ENCODE data around the gene CA12. TPM values are rescaled to one million over a fixed set of nuclear protein-coding genes. Genes with fewer than 3 reads are reported as not detected.

CA12 gene
- total RNA-seq, 1 experiment from 2014 or later, result 19.8 TPM

DNA sequence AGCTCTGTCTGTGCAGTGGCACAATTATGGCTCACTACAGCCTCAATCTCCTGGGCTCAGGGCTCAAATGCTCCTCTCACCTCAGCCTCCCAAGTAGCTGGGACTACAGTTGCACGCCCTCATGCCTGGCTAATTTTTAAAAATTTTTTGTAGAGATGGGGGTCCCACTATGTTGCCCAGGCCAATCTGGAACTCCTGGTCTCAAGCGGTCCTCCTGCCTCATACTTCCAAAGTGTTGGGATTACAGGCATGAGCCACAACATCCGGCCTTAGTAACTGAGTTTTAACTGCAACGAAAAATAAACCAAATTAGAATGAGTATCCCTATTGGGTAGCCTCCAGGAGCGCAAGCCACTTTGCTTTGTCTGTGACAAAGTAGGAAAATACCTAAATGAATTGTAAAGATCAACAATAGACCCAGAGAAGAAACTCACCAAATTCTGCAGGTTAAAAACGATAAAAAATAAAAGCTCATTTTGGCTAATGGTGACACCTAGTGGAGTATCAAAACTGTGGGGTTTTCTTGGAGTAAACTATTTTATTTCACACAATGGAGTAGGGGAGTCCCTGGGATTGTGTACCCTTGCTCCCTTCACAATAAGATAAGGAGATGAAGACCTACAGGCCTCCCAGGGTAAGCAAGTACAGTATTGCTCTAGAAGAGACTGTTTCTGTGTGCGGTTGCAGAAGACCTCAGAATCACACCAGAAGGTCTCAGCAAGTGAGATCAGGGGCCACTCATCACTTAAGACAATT, 21.0 kb upstream of the CA12 start:
- H3K27ac ChIP-seq (ENCODE audit: low read length), result no peak overlapping the region
- peak overlapping the region; percentile 41; the same call in 1 of the 2 replicates for H2AFZ ChIP-seq (ENCODE audit: low read length)
- H3K79me2 ChIP-seq (ENCODE audit: low read length), result no peaks in the 10 kb centered on the region
- 0 out of 2 replicates have a peak, but pooled peaks cover 3% of the 10 kb centered on the region for H3K4me1 ChIP-seq (ENCODE audit: insufficient read depth, low read length)
- H4K20me1 ChIP-seq (ENCODE audit: low read length), result no peaks in the 10 kb centered on the region
- H3K36me3 ChIP-seq (ENCODE audit: low read depth, low read length), result no peaks in the 10 kb centered on the region
- ATAC-seq, result peak; percentile 66
- no peaks in the 10 kb centered on the region for H3F3A ChIP-seq (ENCODE audit: low read length, unreplicated experiment)
- POLR2A ChIA-PET (ENCODE audit: unreplicated experiment), result interaction anchor here (0.6 kb wide), 1 partner anchor 99 kb away, joined by 4 read pairs; no protein-coding TSS in a partner anchor
- no peak overlapping the region for H3K9ac ChIP-seq (ENCODE audit: low read length)
- H3K9me3 ChIP-seq (ENCODE audit: low read length), result no peaks in the 10 kb centered on the region
- no peak overlapping the region for H3K4me2 ChIP-seq (ENCODE audit: low read length)
- peak; percentile 70 for DNase-seq
- TF ChIP-seq, protein P1, sequence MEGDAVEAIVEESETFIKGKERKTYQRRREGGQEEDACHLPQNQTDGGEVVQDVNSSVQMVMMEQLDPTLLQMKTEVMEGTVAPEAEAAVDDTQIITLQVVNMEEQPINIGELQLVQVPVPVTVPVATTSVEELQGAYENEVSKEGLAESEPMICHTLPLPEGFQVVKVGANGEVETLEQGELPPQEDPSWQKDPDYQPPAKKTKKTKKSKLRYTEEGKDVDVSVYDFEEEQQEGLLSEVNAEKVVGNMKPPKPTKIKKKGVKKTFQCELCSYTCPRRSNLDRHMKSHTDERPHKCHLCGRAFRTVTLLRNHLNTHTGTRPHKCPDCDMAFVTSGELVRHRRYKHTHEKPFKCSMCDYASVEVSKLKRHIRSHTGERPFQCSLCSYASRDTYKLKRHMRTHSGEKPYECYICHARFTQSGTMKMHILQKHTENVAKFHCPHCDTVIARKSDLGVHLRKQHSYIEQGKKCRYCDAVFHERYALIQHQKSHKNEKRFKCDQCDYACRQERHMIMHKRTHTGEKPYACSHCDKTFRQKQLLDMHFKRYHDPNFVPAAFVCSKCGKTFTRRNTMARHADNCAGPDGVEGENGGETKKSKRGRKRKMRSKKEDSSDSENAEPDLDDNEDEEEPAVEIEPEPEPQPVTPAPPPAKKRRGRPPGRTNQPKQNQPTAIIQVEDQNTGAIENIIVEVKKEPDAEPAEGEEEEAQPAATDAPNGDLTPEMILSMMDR (conservative IDR thresholded peaks at IDR 0.05; ENCODE audit: low read depth, low read length), result peak; percentile 73
- no peak for TF ChIP-seq EZH2 (IDR thresholded peaks at IDR 0.05; ENCODE audit: low read length, unreplicated experiment)
- H3K9me2 ChIP-seq (replicated peaks; ENCODE audit: low read length), result no peaks in the 10 kb centered on the region
- H3K4me3 ChIP-seq (ENCODE audit: low read length), result no peak overlapping the region
- H3K27me3 ChIP-seq (ENCODE audit: low read length), result no peaks in the 10 kb centered on the region
- intact Hi-C loops (cut with micrococcal nuclease), result loop anchor here (1.0 to 10.0 kb wide), 4 partner anchors 62 to 245 kb away; partner anchors contain the start of genes FBXL22 and RPS27L
- BruUV-seq (replicated peaks), result no TSS peak
- CTCF ChIA-PET, result interaction anchor here (0.6 to 1.0 kb wide), 4 partner anchors 54 to 113 kb away, joined by 3 to 12 read pairs (median 7); no protein-coding TSS in a partner anchor

DNA sequence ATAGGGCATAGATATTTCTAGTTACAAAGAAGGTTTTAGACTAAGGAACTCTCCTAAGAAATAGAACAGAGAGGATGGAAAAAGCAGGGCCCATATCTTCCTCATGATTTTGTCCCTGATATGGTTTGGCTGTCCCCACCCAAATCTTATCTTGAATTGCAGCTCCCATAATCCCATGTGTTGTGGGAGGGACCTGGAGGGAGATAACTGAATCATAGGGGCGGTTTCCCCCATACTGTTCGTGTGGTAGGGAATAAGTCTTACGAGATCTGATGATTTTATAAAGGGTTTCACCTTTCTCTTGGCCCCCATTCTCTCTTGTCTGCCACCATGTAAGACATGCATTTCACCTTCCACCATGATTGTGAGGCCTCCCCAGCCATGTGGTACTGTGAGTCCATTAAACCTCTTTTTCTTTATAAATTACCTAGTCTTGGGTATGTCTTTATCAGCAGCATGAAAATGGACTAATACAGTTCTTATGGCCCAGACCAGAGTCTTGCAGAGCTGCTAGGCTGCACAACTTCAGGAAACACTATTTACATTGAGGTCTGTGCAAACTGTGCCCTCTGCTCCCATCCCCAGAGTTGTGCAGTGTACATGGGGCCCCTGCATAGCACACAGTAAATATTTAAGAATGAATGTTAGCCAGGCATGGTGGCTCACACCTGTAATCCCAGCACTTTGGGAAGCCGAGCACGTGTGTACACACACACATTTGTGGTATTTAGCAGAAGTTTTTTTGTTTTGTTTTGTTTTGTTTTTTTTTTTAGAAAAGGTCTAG, 20.3 kb upstream of the CA12 start:
- Histone ChIP-seq H3K9me2 (replicated peaks; ENCODE audit: low read length) (no peaks in the 10 kb centered on the region), H3F3A (ENCODE audit: low read length, unreplicated experiment) (no peaks in the 10 kb centered on the region), H3K27me3 (ENCODE audit: low read length) (no peaks in the 10 kb centered on the region), H3K27ac (ENCODE audit: low read length) (no peak overlapping the region), H4K20me1 (ENCODE audit: low read length) (no peaks in the 10 kb centered on the region), H3K36me3 (ENCODE audit: low read depth, low read length) (no peaks in the 10 kb centered on the region), H3K9me3 (ENCODE audit: low read length) (no peaks in the 10 kb centered on the region), H2AFZ (ENCODE audit: low read length) (no peak overlapping the region), H3K9ac (ENCODE audit: low read length) (no peak overlapping the region), H3K4me2 (ENCODE audit: low read length) (no peak overlapping the region), H3K79me2 (ENCODE audit: low read length) (no peaks in the 10 kb centered on the region), H3K4me3 (ENCODE audit: low read length) (no peak overlapping the region), H3K4me1 (ENCODE audit: insufficient read depth, low read length) (0 out of 2 replicates have a peak, but pooled peaks cover 3% of the 10 kb centered on the region)
- no peak for DNase-seq
- TF ChIP-seq EZH2 (IDR thresholded peaks at IDR 0.05; ENCODE audit: low read length, unreplicated experiment) (no peak), EZH2phosphoT487 (IDR thresholded peaks at IDR 0.05; ENCODE audit: borderline replicate concordance, low read length) (no peak)
- TF ChIP-seq, protein P1 (conservative IDR thresholded peaks at IDR 0.05; ENCODE audit: low read depth, low read length), result no peak
- ATAC-seq, result no peak
- intact Hi-C loops (cut with micrococcal nuclease), result loop anchor here (5.0 to 10.0 kb wide), 3 partner anchors 63 to 245 kb away; partner anchors contain the start of genes FBXL22 and RPS27L
- CTCF ChIA-PET, result interaction anchor here (0.6 to 1.0 kb wide), 4 partner anchors 53 to 112 kb away, joined by 3 to 12 read pairs (median 7); no protein-coding TSS in a partner anchor
- POLR2A ChIA-PET (ENCODE audit: unreplicated experiment), result no interaction called here
- no TSS peak for BruUV-seq (replicated peaks)

All from PC-3 (cell line).